ENCODE measurements around the gene PPP1R1B.

Gene PPP1R1B

DNA sequence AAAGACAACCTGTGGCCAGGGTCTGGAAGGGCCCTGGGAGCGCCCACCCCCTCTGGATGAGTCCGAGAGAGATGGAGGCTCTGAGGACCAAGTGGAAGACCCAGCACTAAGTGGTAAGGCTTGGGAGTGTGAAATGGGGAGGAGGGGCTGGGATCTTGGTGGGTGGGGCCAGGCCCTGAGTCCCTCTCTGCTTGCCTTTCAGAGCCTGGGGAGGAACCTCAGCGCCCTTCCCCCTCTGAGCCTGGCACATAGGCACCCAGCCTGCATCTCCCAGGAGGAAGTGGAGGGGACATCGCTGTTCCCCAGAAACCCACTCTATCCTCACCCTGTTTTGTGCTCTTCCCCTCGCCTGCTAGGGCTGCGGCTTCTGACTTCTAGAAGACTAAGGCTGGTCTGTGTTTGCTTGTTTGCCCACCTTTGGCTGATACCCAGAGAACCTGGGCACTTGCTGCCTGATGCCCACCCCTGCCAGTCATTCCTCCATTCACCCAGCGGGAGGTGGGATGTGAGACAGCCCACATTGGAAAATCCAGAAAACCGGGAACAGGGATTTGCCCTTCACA lies 8.9 kb downstream of the PPP1R1B start:
- DNase-seq: no peak

DNA sequence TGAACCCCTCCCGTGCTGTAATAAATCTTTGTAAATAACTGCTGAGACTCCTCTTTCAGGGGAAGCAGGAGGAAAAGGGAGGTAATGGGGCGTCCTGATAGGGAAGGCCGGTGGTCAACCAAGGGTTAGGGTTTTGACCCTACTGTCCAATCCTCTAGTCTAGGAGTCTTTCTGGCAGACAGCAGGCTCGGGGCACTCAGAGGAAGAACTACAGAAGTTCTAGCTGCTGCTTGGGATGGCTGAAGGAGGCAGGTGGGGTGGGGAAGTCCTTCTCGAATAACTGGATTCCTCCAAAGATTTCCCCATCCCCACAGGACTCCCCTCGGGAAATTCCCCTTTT lies 9.8 kb downstream of the PPP1R1B start:
- no peak for DNase-seq

DNA sequence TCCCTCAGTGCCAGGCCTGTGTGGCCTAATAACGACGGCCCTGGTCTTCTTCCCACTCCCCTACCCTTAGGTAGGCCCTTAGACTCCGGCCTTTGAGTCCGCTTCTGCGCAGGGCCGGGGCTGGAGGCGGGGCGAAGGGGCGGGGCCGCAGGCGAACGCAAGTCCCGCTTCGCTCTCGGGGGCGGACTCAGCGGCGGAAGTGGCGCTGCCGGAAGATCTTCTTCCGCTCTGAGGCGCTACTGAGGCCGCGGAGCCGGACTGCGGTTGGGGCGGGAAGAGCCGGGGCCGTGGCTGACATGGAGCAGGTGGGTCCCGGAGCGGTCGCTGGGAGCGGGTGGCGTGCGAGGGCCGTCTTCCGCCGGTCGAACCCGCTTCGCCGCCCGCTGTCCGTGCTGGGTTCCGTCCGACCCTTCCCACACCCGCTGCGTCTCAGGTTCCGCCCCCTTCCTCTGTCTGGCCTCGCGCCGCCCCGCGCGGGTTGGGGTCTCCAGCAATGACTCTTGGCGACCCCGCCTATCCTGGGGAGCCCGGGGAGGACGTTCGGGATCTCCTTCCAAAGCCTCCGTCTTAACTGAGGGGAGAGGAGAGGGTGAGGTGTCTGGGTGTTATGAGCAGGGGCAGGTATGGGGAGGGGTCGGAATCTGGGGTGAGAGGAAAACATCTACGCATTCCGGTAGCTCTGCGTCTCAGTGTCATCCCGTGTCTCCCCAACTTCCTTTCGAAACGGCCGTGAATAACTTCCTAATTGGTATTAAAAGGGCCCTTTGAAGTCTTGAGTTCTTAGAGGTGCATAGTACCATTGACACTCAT lies 10.4 kb downstream of the PPP1R1B start, which contains the start of gene STARD3:
Gene STARD3, plus strand, starts transcription at position 218 of the 810 bp plus-strand sequence. CDS start 16,388 bp downstream, outside the sequence.
- DNase-seq: peak; percentile 87

DNA sequence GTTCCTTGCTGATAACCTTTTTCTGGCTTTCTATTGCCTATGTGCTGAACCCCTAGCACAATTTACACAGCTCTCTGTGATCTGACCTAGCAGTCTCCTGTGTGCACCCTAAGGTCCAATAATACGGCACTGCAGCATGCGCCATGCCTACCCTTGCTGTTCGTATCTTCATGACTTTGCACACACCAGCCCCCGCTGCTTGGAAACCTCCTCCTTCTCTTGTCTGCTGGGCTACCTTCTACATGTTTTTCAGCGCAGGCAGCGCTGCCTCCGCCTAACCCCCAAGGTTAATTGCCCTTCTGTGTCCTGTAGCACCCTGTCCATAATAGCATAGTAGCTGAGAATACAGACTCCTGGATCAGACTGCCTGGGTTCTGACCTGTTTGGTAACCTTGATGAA lies 11.6 kb downstream of the PPP1R1B start:
- no peak for DNase-seq

DNA sequence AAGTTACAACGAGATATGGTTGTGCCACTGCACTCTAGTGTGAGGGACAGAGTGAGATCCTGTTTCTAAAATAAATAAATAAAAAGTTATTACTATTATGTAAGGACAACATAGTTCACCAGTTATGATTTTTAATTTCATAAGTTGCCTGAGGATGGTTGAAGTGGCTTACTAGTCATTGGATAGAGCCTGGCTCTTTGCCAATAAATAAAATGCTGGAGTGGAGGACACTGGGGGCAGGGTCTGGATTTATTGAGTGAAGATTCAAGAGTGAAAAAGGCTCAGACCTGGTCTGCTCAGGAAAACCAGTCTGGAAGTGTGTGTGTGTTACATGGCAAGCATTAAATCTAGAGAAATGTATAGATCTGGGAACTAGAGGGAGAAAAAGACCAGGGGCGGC lies 12.3 kb downstream of the PPP1R1B start:
- DNase-seq: no peak

DNA sequence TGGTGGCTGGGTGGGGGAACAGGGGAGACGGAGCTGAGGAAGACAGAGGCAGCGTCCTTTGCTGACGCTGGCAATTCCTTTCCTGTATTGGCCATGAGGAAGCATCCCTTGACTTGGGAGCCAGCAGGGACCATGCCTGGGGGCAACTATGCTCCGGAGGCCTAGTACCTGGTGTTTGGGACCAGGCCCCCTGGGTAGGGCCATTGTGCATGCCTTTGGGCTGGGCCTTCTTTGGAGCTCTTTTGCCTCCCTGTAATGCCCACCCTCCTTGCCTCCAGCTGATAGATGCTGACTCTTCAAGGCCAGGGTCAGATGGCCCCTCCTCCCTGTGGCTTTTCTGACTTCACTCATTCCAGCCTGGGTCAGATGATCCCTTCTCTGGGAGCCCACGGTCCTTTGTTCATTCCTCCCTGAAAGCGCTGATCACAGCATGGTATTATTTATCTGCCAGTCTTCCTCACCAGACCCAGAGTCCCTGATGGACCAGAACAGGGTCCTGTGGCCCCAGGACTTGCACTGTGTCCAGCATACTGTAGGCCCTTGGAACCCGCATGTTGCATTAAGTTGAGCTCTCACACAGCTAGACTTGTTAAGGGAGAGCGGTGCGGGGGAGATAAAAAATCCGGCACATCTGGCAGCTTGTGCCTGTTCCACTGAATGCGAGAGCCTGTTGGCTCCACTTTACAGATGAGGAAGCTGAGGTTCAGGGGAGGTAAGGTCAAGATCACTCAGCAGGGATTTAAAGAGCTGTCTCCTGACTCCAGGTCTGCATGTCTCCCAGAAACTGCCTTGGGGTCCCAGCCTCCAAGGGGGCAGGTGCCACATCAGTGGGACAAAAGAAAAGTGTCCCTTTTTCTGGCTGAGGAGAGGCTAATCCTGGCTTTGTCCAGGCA lies 13.1 kb downstream of the PPP1R1B start:
- peak; percentile 21 for DNase-seq

DNA sequence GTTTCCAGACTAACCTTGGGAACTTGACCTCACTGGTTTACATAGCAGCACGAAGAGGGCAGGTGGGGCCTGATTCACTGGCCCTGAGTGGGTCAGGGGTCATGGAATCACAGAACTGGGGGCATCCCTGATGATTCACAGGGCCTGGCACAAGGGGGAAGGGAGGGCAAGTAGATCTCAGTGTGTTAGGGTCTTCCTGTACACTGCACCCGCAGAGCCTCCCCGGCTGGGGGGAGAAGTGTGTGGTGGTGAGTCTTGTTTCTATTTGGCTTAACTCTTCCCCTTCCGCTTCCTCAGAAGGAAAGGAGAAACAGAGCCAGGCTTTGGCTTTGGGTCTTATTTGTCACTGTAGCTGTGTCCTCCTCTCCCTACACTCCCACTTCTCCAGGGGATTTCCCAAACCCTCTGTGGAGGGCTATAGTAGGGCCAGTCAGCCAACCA lies 13.9 kb downstream of the PPP1R1B start:
- DNase-seq: no peak

DNA sequence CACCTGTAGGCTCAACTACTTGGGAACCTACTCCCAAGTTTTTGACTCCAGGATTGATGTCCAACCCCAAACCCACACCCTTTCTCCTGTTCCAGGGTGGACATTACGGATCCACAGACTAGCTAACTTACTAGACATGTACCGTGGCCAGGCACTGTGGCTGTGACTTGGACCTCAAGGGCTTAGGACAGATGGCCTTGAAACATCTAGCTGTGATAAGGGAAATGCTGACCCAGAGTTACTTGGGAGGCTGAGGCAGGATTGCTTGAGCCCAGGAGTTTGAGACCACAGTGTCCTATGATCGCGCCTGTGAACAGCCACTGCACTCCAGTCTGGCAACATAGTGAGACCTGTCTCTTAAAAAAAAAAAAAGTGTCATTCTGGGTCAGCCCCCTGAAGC lies 14.3 kb downstream of the PPP1R1B start:
- DNase-seq: no peak

DNA sequence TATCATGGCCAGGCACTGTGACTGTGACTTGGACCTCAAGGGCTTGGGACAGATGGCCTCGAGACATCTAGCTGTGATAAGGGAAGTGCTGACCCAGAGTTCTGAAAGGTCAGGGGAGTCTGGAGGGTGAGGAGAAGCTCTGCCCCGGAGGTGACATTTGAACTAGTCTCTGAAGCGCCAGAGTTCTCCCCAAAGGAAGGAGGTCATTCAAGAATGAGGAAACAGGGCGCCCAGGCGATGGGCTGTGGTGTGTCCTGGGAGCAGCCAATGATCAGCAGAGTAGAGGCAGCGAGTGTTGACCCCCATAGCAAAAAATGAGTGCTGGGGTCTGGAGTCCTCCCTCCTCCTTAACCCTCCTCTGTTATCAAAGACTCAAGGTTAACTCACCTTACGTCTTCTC lies 15.1 kb downstream of the PPP1R1B start:
- DNase-seq: no peak

DNA sequence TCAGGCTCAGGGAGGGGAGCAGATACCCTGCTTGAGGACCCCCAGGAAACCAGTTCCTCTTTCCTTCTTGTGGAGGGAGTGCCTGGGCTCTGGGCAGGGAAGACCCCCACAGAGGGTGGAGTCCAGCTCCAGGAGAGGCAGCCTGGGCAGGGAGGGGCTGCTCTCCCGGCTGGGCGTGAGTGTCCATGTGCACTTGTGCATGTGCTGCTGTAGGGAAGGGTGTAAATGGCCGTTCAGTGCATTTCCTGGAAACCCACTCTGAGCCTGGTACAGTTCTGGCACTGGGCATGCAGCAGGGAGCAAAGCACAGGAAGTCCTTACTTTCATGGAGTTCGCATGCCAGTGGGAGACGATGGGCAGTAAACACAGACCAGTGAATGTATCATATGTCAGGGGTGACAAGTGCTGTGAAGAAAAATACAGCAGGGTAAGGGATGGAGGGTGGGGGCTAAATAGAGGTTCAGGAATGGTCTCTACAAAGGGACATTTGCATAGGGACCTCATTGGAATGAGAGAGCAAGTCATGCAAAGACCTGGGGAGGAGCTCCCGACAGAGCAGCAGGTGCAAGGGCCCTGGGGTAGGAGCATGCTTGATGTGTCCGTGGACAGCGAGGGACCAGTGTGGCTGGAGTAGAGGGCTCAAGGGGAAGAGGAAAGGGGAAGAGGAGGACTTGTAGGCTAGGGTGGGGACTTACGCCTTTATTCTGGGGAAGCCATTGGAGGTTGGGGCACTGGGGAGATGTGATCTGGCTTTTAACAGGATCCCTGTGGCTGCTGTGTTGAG lies 15.7 kb downstream of the PPP1R1B start:
- DNase-seq: no peak

DNA sequence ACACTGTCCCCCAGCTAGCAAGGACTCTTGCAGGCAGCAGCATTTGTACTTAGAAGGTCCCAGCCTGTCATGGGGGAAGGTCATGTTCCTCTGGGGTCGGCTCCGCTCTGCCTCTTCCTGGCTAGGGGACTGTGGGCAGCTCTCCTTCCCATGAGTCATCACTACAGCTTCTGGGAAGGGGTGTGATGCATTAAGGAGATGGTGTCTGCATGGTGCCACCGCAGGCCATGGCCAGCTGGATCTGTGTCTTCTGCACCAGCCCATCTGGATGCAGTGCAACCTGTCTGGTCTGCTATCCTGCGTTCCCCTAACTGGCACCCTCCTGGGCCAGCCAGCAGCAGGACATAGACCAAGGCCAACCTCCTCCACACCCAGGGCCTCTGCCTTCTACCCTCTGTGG lies 16.5 kb downstream of the PPP1R1B start:
- peak; percentile 62 for DNase-seq

DNA sequence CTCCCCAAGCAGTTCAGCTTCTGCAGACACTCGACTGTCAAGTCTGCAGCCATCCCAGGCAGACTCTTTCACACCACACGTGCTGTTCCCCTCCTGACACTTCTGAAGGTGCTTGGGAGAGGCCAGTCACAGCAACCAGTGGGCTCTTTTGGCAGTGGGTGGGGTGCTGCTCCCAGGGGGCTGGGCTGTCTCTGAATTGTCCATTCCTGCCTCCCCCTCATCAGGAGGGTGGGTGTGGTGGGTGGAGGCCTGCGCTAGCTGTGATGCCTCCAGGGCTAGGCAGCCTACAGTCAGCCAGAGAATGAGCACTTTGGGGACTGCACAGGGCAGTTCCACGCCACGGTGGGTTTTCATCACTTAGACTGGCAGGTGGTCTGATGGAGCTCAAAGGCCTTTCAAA lies 20.5 kb downstream of the PPP1R1B start:
- no peak for DNase-seq

DNA sequence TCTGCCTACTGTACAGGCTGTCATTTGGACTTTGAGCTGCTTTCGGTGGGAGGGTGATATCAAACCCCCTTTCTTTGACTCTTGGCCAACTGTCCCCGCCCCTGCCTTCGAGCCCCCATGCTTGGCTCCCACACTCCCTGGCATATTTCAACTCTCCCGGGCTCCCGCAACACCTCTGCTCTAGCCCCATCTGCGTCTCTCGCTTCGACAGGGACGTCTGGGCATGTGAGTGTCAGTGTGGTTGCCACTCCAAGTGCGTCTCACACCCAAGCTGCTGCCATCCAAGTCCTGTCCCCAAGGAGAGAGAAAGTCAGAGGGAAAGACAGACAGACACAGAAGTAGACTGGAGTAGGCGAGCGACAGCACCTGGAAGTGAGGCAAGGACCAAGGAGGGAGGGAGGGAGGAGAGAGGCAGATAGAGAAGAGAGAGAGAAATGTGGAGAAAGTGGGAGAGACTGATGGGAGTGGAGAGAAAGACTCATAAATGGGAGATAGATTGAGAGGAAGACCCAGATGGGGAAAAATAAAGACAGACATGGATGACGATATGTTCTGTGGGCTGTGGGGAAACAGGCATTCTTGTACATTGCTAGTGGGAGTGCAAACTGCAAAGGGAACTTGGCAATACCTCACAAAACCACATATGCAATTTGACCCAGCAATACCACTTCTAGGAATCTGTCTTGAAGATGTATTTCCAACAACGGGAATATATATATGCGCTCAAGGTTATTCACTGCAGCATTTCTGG lies 22.0 kb downstream of the PPP1R1B start:
- no peak for DNase-seq

DNA sequence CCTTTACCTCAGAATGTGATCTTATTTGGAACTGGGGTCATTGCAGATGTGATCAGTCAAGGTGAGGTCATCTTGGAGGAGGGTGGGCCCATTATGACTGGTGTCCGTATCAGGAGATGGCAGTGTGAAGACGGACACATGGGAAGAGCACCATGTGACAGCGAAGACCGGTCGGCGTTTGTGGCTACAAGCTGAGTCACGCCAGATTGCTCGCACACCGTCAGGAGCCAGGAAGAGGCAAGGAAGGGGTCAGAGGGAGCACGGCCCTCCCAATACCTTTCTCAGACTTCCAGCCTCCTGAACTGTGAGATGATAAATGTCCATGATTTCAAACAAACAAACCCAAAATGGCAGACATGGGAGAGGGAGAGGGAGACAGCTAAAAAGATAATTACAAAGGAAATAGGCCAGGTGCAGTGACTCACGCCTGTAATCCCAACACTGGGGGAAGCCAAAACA lies 23.4 kb downstream of the PPP1R1B start:
- no peak for DNase-seq

DNA sequence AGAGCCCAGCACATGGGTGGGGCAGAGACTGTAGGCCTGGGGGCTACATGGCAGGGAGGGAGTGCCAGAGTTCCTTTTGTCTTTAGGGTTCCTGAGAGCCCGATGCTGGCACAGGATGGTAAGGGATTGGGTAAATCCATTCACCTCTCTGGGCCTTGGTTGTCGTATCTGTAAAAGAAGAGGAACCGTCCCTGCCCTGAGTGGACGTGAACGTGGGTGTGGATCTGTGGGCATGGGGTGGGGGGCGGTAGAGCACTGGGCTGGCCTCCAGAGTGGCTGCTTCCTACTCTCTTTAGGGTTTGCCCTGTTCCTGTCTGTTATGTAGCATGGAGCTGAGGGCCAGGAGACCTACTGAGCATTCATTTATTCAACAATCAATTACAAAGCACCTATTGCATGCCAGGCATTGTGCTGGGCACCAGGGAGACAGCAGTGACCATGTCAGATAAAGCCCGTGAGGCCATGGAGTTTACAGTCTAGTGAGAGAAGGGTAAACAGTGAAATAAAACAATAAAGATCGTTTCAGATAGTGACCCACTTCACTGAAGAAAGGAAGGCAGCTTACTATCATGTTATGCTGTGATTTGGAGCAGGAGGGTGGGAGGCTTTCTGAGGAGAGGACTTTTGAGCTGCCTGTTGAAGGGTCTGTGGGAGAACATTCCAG lies 25.3 kb downstream of the PPP1R1B start:
- no peak for DNase-seq

DNA sequence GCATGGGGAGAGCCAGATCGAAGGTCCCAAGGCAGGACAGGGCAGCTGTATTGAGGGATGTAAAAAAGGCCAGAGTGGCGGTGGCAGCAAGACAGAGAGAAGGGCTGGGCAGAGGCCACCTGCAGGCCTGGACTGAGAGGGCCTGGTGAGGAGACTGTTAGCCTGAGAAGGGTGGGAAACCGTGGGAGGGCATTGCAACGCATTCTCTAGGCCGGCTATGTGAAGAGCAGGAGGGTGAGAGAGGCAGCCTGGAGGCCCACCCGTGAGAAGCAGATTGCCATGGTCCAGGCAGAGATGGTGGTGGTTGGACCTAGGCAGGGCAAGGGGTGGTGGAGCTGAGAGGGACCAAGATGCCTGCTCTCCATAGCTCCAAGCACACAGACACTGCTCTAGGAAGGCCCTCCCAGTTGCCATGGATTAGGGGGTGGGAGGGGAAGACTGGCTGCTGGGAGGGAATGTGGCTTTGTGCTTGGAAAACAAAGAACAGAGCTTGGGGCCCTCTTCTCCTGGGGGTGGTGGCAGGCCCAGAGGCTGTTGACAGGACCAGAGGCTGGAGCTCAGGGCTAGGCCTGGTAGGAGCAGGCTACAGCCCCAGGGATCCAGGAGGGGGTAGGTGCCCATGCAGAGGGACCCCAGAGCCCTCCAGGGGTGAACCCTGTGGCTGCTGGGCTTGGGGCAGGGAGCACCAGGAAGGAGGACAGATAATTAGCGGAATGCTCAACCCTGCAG lies 26.0 kb downstream of the PPP1R1B start:
- no peak for DNase-seq

DNA sequence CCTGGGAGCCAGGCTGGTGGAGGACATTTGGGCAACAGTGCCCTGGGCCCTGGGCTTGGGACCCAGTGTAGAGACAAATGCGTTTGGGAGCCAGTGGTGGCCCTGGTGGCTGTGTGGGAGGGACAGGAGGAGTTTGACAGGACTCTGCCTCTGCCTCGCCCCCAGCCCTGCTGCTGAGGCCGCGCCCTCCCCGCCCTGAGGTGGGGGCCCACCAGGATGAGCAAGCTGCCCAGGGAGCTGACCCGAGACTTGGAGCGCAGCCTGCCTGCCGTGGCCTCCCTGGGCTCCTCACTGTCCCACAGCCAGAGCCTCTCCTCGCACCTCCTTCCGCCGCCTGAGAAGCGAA lies 26.5 kb downstream of the PPP1R1B start:
- DNase-seq: no peak

DNA sequence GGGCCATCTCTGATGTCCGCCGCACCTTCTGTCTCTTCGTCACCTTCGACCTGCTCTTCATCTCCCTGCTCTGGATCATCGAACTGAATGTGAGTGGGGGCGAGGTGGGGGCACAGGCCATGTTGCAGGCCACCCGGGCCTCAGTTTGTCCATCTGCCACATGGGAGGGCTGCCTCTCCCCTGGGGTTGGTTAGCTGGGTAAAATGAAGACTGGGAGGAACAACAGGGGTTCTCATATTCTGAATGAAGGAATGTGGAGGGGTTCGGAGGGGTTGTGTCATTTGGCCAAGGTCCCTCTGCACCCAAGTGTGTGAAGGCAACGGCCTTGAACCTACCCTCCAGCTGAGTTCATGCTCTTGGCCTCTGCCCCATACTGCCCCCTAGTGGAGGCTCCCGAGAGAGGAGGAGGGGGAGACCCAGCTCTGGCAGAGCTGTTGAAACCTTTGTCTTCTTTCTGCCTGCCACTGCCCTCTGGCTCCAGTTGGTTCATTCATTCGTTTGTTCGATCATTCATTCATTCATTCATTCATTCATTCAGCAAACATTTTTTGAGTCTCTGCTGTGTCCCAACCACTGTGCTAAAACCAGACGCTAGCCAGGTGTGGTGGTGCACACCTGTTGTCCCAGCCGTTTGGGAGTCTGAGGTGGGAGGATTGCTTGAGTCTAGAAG lies 27.0 kb downstream of the PPP1R1B start:
- peak; percentile 47 for DNase-seq

DNA sequence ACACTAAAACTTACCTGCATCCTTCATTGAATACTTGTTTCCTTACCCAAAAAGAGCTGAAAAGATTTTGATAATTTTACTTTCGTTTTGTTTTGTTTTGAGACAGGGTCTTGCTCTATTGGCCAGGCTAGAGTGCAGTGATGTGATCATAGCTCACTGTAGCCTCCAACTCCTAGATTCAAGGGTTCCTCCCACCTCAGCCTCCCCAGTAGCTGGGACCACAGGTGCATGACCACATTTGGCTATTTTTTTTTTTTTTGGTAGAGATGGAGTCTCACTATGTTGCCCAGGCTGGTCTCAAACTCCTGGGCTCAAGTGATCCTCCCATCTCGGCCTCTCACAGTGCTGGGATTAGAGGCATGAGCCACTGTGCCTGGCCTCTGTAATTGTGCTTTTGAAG lies 28.4 kb downstream of the PPP1R1B start:
- no peak for DNase-seq

DNA sequence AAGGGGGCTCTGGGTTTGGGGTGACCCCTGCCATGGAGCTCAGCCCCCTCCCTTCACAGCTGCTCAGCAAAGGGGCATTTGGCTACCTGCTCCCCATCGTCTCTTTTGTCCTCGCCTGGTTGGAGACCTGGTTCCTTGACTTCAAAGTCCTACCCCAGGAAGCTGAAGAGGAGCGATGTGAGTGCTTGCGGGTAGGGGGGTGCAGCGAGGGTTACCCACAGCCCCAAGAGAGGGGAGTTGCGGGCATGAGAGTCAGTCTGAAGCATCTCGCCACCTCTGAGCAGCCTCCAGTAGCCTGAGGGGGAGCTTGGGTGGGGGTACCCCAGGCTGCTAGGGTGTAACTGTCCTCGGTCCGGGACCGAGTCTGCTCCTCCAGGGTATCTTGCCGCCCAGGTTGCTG lies 31.6 kb downstream of the PPP1R1B start:
- DNase-seq: no peak

All from EL (cell line).